ENCODE measurements around the gene CASD1.

Gene CASD1

DNA sequence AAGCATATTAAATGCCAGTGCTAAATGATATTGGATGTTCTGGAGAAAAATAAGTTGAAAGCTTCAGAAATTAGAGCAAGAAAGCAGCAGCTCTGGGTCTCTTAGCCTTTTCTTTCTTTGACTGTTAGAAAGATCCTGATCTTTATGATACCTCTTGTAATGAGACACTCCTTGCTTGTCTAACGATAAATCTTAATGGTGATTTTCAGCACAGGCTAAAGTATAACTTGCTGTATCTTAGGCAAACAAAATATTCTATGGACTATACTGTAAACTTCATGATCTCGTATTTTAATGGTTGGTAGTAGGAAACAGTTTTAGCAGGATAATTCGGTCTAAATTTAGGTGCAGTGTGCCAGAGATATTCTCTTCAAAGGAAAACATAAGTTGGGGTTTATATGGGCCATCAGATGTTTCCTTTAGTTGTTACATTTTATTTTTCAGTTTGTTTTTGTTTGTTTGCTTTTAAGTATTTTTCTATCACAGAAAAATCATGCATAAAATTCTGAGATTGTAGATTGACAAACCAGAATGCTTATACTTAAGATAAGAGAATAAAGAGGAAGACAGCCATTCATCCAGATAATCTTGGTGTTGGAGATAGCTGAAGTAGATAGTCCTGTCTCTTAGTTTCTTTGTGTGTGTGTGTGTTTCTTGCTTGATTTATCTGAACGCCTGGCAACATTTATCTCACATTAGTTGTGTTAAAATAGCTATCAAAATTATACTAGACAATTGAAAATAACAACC lies 4.7 kb downstream of the CASD1 start:
- DNase-seq: peak in 1 of 2 experiments; percentile 24

- peak in 1 of 2 experiments; percentile 20 for DNase-seq
These were observed 5.3 kb downstream of the CASD1 start for GRCh38 chr7:94514917-94515316.

GRCh38 chr7:94525923-94526322 lies 16.3 kb downstream of the CASD1 start:
- no peak for DNase-seq

- no peak for DNase-seq
These were observed 19.9 kb downstream of the CASD1 start for GRCh38 chr7:94529516-94529915.

DNA sequence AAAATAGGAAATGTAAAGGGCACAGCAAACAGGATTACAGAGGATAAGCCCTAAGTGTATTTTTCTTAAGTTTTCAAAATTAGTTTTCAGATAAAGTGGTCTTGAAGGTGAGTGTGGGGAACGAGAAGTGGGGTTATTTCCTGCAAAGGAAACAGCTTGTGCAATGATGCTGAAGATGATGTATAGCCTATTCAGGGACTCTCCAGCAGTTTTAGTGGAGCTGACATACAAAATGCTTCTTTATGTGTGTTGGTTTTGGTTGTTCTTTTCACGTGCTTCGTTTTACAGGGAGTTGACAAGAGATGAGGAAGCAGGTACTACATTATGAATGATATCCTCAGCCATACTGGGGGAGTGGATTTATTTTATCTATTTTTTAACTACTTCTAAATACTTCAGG lies 20.5 kb downstream of the CASD1 start:
- DNase-seq: no peak

DNA sequence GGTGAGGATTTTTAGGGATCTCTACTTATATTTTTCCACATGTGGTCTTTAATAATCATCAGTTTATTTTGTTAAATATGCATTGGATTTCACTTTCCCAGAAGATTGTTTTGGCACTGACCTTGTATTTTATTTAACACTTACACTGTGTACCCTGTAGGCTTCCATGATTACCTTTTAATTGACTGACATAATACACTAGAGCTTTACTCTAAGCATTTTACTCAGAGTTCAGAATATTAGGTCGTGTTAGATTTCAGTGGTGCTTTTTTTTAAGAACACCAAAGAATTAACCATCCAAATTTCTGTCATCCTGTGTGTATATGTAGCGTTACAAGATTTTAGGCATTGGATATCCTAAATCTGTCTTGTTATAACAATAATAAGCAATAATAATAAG lies 23.1 kb downstream of the CASD1 start:
- DNase-seq: no peak

GRCh38 chr7:94540428-94540827 lies 30.8 kb downstream of the CASD1 start:
- no peak for DNase-seq

DNA sequence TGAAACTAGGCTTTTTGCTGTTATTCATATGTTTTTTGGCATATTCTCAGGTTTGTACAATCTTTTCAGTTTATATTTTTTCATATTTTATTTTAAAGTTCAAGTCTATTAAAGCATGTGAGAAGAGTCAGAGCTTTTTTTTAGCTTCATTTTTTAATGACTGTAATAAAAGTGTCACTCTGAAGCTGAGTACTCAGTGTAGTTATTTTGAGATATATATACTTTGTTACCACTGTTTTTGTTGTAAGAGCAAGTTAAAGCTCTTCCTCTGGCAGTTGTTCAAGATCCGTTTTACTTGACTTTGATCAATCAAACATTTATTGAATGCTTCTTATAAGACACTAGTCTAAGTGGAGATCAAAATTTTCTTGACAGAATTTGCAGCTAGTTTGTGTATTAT lies 37.5 kb downstream of the CASD1 start:
- DNase-seq: no peak

- DNase-seq: no peak
These were observed 46.4 kb downstream of the CASD1 start for GRCh38 chr7:94556028-94556427.

GRCh38 chr7:94557215-94557614 lies 47.6 kb downstream of the CASD1 start:
- DNase-seq: no peak

- no peak for DNase-seq
These were observed 50.4 kb downstream of the CASD1 start for GRCh38 chr7:94559972-94560371.

- DNase-seq: no peak
These were observed 52.4 kb downstream of the CASD1 start for GRCh38 chr7:94561841-94562514.

DNA sequence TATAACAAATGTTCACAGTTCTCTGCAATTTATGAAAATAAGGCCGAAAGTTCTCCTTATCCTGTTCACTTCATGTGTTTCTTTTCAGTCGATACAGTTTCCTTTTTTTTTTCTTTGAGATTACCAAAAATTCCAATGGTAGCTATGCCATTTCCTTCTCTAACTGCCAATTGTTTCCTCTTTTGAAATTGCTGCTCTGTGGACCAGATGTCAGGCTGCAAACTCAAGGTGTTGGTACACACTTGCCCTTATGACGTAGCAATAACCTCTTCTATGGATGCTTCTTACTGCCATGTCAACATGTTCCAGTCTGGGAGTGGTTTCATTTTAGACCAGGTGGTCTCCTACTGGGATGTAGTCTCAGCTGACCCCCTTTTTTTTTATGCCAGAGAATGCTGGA lies 52.9 kb downstream of the CASD1 start:
- no peak for DNase-seq

GRCh38 chr7:94565247-94565894 lies 55.8 kb downstream of the CASD1 start:
- no peak for DNase-seq

- DNase-seq: no peak
These were observed 57.8 kb downstream of the CASD1 start for GRCh38 chr7:94567396-94567795.

GRCh38 chr7:94571816-94572215 lies 62.2 kb downstream of the CASD1 start:
- no peak for DNase-seq

DNA sequence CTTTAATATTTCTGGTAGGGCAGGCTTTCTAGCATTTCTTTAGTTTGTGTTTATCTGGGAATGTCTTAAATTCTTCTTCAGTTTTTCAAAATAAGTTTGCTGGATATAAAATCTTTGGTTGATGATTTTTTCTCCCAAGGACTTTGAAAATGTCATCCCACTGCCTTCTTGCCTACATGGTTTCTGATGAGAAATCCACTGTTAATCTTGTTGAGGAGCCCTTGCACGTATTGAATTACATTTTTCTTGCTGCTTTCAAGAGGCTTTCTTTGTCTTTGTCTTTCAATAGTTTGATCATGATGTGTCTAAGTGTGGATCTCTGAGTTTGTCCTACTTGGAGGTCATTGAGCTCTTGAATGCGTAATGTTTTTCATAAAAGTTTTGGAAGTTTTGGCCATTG lies 66.0 kb downstream of the CASD1 start:
- DNase-seq: no peak

- DNase-seq: no peak
These were observed 66.7 kb downstream of the CASD1 start for GRCh38 chr7:94576316-94576715.

GRCh38 chr7:94577357-94577756 lies 67.7 kb downstream of the CASD1 start:
- DNase-seq: no peak

DNA sequence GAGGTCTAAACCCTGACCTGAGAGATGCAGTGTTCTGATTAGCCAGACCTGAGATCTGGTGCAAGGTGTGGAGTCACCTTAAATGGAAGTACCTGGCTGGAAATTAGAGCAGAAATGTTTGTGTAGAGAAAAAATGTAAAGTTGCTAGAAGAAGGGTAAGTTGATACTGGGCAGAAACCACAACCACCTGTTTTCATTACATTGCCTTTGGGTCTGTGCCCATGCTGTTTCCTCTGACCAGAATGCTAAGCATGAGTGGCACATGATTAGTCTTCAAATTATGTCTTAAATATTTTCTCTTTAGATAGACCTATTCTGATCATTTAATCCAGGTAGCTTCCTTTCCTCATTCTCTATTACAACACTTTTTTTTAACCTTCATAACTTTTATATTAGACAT lies 69.0 kb downstream of the CASD1 start:
- DNase-seq: no peak

DNA sequence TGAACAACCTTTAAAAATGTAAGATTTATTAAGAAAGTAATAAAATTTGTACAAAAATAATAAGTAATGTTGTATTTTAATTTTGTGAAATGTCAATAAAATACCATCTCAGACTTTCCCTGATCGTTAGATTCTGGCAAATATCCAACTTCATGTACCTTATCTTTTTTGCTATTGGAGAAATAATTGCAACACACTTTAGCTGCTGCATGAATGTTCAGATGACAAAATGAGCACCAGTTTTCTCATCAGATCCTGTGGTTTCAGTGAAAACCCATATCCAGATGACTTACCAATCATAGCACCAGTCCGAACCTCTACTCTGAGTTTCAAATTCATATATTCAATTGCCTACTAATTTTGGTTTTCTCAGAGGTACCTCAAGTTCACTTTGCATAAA lies 69.9 kb downstream of the CASD1 start:
- DNase-seq: no peak

- no peak for DNase-seq
These were observed 71.0 kb downstream of the CASD1 start for GRCh38 chr7:94580601-94581000.

- peak in 1 of 2 experiments; percentile 26 for DNase-seq
These were observed 74.5 kb downstream of the CASD1 start for GRCh38 chr7:94584113-94584512.

DNA sequence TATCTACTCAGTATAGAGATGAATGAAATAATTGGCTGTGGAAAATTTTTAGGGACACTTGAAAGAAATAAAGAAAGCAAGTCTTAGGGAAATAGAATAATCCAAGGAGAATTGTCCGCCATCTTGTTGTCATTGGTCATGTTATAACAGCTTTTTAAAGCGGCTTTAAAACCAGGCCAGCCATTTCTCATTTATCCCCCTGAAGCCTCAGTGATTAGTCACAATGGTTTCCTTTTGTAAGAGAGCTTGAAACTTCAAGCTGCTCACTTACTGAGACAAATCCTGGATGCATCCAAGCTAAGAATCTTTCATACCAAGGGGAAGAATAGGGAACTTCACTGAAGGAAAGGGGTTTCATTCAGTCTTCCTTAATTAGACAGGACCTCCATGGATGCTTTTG lies 78.5 kb downstream of the CASD1 start:
- no peak for DNase-seq
